Adrenal gland (tissue), 12 donors: Measurements from ENCODE around the gene HCK. TPM values are rescaled to one million over a fixed set of nuclear protein-coding genes. Genes with fewer than 3 reads are reported as not detected.

Source experiments
- DNase-seq, 7 donors: peaks; one replicate each; pipeline ENCODE4 v3.0.0-alpha.2; 2019 to 2020
- H3K27ac ChIP-seq, 5 donors: fragments of 200-600 bp; sonication (generic) in 4 of 5; 1 replicate in 3 of 5; 2 replicates in 2 of 5; pipeline versions ENCODE4 v1.5.1 to v1.8.0; 2016 to 2020; ENCODE audit warnings: mild to moderate bottlenecking in 1 of 5
- H3K27me3 ChIP-seq: fragments of 200-600 bp; 2 replicates; pipeline ENCODE4 v1.8.0; 2021
- H3K36me3 ChIP-seq, 2 donors: fragments of 200-600 bp; replicated peaks in 1 of 2; 1 replicate in 1 of 2; 2 replicates in 1 of 2; pipeline versions ENCODE4 v1.5.1 to v1.8.0; 2018 to 2022
- H3K4me1 ChIP-seq, 2 donors: fragments of 200-600 bp; replicated peaks in 1 of 2; 1 replicate in 1 of 2; 2 replicates in 1 of 2; pipeline versions ENCODE4 v1.5.1 to v1.8.0; 2018 to 2021
- H3K4me3 ChIP-seq, 4 donors: fragments of 200-600 bp; sonication (generic) in 3 of 4; one replicate each; pipeline ENCODE4 v1.5.1; 2016 to 2018
- H3K9me3 ChIP-seq, 3 donors: fragments of 200-600 bp; sonication (generic) in 1 of 3; replicated peaks in 1 of 3; 1 replicate in 2 of 3; 2 replicates in 1 of 3; pipeline versions ENCODE4 v1.5.1 to v1.8.0; 2016 to 2021
- CTCF ChIP-seq, 6 experiments: fragments of 450-650 bp in 4 of 6; fragments of 200-600 bp in 2 of 6; sonication (generic) in 1 of 6; IDR thresholded peaks; 1 replicate in 5 of 6; 2 replicates in 1 of 6; pipeline versions ENCODE4 v1.5.1 to v1.8.0; 2016 to 2021; ENCODE audit warnings: antibody characterized with exemption in 6 of 6, mild to moderate bottlenecking in 2 of 6, moderate library complexity in 1 of 6
- POLR2A ChIP-seq, 2 donors: fragments of 450-650 bp; IDR thresholded peaks; one replicate each; pipeline ENCODE4 v1.6.1; 2017; ENCODE audit warnings: antibody characterized with exemption in 2 of 2, mild to moderate bottlenecking in 2 of 2, moderate library complexity in 1 of 2
- WGBS, 4 donors: extraction: QIAGEN DNeasy Blood & Tissue Kit in 2 of 4; methylation state at CpG; one replicate each; pipeline versions ENCODE4 v1.1.5 to v1.1.7; 2013 to 2017; 5-methylcytosine and 5-hydroxymethylcytosine counted together
- intact Hi-C, 2 donors: fragments of 100-400 bp; cut with DNase I; formaldehyde crosslinking; loops; one replicate each; pipeline versions ENCODE4 v1.14.1 to v1.15.0; 2022 to 2023
- polyA plus RNA-seq, 3 donors: library from polyadenylated mRNA; stranded (reverse); fragments of 200-250 nt in 2 of 3; fragments of 350-450 nt in 1 of 3; fragmentation: Illumina TruSeq in 1 of 3; extraction: RNeasy Lipid Tissue Mini Kit (QIAGEN cat#74804) in 1 of 3; gene quantifications; one replicate each; pipeline ENCODE4 v1.2.3, GENCODE V29; 2013 to 2014
- total RNA-seq, 9 donors: library from RNA; depleted of rRNA in 4 of 9; stranded (reverse); fragments of >200 nt in 4 of 9; fragments of 120-200 nt in 1 of 9; fragmentation: NEBNext Ultra II Directional in 1 of 9; extraction: Animal tissue kit (Norgen Biotek cat#: 25700) in 1 of 9; gene quantifications; one replicate each; pipeline versions ENCODE4 v1.1.0 to v1.2.4, GENCODE V29; 2013 to 2023
- donor health status: healthy with polysubstance abuse.
- donor health status: Bipolar disorder and iron deficiency.
- donor health status: DM: yes; HTN: yes; CAD: no.
- donor health status: DM: no; HTN: no; CAD: no.
- donor health status: DM: no; HTN: no; CAD: no.
- donor health status: DM: yes; HTN: yes; CAD: no.

HCK gene
- total and polyA plus RNA-seq, 12 donors, result 3.7 to 49.8 (median 17.0) TPM

DNA sequence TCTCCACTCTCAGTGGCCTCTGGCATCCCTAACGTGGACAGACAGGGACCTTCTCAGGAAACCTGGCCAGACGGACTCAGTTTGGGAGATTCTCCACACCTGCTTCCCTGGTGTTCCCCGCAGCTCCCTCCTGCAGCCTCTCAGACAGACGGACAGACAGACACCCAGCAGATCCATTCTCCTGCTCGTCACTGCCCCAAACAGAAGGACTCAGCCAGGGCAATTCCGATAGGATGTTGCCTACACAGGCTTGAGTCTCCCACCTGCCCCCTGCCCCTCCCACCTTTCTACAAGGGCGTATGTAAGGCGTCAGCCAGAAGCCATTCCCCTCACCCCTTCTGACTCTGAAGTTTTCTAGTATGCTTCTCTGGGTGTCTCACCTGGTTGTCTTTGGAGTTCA lies 41.4 kb upstream of the HCK start:
- TF ChIP-seq CTCF (IDR thresholded peaks at IDR 0.05) (no peak), POLR2A (IDR thresholded peaks at IDR 0.05) (no peak)
- no peak for DNase-seq
- Histone ChIP-seq H3K9me3 (no peaks in the 10 kb centered on the region), H3K4me1 (peaks cover 0 to 12% of the 10 kb centered on the region in 2 donors), H3K27me3 (no peaks in the 10 kb centered on the region), H3K4me3 (peak overlapping the region in 1 of 4 donors; percentile 13), H3K36me3 (no peaks in the 10 kb centered on the region), H3K27ac (peak overlapping the region in 1 of 5 donors; percentile 80)
- WGBS, 4 donors, result 45 to 61% (median 52%) methylated on average over 8 of the region's 8 CpGs
- intact Hi-C loops, result no loop called here

GRCh38 chr20:32012159-32012688 lies 39.8 kb upstream of the HCK start:
- intact Hi-C loops, result no loop called here
- Histone ChIP-seq H3K27ac (no peak overlapping the region), H3K36me3 (no peaks in the 10 kb centered on the region), H3K9me3 (no peaks in the 10 kb centered on the region), H3K4me3 (no peak overlapping the region), H3K27me3 (no peaks in the 10 kb centered on the region), H3K4me1 (peaks cover 0 to 12% of the 10 kb centered on the region in 2 donors)
- TF ChIP-seq CTCF (IDR thresholded peaks at IDR 0.05) (no peak), POLR2A (IDR thresholded peaks at IDR 0.05) (no peak)
- 82 to 91% (median 83%) methylated on average over 2 to 5 of the region's 5 CpGs for WGBS, 4 donors
- DNase-seq, result no peak

DNA sequence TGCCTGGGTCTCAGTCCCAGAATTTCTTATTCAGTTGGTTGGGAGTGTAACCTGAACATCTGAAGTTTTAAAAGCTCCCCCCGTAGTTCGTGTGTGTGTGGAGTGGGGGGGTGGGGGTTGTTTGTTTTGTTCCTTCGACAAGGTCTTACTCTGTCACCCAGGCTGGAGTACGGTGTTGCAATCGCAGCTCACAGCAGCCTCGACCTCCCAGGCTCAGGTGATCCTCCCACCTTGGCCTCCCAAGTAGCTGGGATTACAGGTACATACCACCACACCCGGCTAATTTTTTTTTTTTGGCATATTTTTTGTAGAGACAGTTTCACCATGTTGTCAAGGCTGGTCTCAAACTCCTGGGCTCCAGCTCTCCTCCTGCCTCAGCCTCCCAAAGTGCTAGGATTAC lies 38.7 kb upstream of the HCK start:
- no peaks in the 10 kb centered on the region for H3K9me3 ChIP-seq
- no peak overlapping the region for H3K27ac ChIP-seq
- no peak for DNase-seq
- peaks cover 1 to 8% of the 10 kb centered on the region in 2 donors for H3K4me1 ChIP-seq
- H3K4me3 ChIP-seq, result no peak overlapping the region
- TF ChIP-seq CTCF (IDR thresholded peaks at IDR 0.05) (no peak), POLR2A (IDR thresholded peaks at IDR 0.05) (no peak)
- no peaks in the 10 kb centered on the region for H3K27me3 ChIP-seq
- WGBS, 4 donors, result 68 to 78% (median 76%) methylated on average over 7 of the region's 7 CpGs
- intact Hi-C loops, result no loop called here
- H3K36me3 ChIP-seq, result no peaks in the 10 kb centered on the region

DNA sequence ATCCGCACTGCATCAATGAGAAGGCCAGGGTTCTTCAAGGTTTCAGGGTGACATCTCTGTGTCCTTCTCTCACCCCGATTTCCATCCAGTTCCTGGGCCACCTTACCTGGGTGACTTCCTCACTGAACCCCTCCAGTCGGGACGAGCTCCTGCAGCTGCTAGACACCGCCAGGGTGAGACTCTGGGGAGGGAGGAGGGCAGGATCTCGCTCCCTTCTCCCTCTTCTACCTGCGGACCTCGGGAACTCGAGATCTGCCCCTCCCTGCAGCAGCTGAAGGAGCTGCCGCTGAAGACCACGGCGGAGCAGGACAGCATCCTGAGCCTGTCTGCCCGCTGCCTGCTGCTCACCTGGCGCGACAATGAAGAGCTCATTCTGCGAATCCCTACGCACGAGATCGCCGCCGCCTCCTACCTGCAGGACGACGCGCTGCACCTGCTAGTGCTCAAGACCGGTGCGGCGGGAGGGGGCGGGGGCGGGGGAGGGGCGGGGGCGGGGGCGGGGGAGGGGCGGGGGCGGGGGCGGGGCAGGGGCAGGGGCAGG lies 34.3 kb upstream of the HCK start:
- Histone ChIP-seq H3K27me3 (peaks cover 27% of the 10 kb centered on the region), H3K9me3 (no peaks in the 10 kb centered on the region), H3K4me1 (peaks cover 0 to 7% of the 10 kb centered on the region in 2 donors), H3K36me3 (no peaks in the 10 kb centered on the region), H3K4me3 (no peak overlapping the region), H3K27ac (no peak overlapping the region)
- TF ChIP-seq POLR2A (IDR thresholded peaks at IDR 0.05) (no peak), CTCF (IDR thresholded peaks at IDR 0.05) (no peak)
- WGBS, 4 donors, result 22 to 38% (median 32%) methylated on average over 6 to 31 of the region's 35 CpGs
- intact Hi-C loops, result no loop called here
- DNase-seq, result no peak
